ENCODE results near the gene NASP. TPM values are rescaled to one million over a fixed set of nuclear protein-coding genes. Genes with fewer than 3 reads are reported as not detected.
A peak's percentile ranks its signal among the peaks of the same experiment; 100 is the strongest.

NASP gene
- total and polyA plus RNA-seq, 12 donors, result 26.6 to 127 (median 31.1) TPM

GRCh38 chr1:45643978-45644377 lies 60.1 kb downstream of the NASP start:
- TF ChIP-seq CTCF (IDR thresholded peaks at IDR 0.05), result peak in 3 of 9 donors; percentile 9 to 31 (median 28)
- no peak overlapping the region for H3K4me3 ChIP-seq
- H3K4me1 ChIP-seq, result peaks cover 0 to 36% (median 20%) of the 10 kb centered on the region in 9 donors
- DNase-seq (no peak), ATAC-seq (no peak)
- peaks cover 0 to 83% (median 32%) of the 10 kb centered on the region in 9 donors for H3K36me3 ChIP-seq
- H3K27ac ChIP-seq, result peak overlapping the region in 2 of 10 donors; percentile 0 to 17
- no peaks in the 10 kb centered on the region for H3K27me3 ChIP-seq
- no peaks in the 10 kb centered on the region for H3K9me3 ChIP-seq
- intact Hi-C loops (cut with DNase I), result loop anchor here in 1 of 10 donors (10.0 kb wide), 1 partner anchor 49 kb away; no protein-coding TSS in a partner anchor

GRCh38 chr1:45644661-45645060 lies 60.8 kb downstream of the NASP start:
- Histone ChIP-seq H3K27me3 (no peaks in the 10 kb centered on the region), H3K4me1 (peaks cover 0 to 36% (median 20%) of the 10 kb centered on the region in 9 donors), H3K9me3 (no peaks in the 10 kb centered on the region), H3K36me3 (peaks cover 0 to 83% (median 32%) of the 10 kb centered on the region in 9 donors), H3K27ac (no peak overlapping the region), H3K4me3 (no peak overlapping the region)
- intact Hi-C loops (cut with DNase I), result loop anchor here in 1 of 10 donors (10.0 kb wide), 1 partner anchor 50 kb away; no protein-coding TSS in a partner anchor
- no peak for TF ChIP-seq CTCF (IDR thresholded peaks at IDR 0.05)
- WGBS, 2 donors, result 86 to 94% methylated on average over 2 of the region's 2 CpGs
- no peak for DNase-seq
- ATAC-seq, result no peak

GRCh38 chr1:45647248-45648021 lies 63.6 kb downstream of the NASP start:
- Histone ChIP-seq H3K4me3 (peak overlapping the region in 1 of 10 donors; percentile 25), H3K9me3 (no peaks in the 10 kb centered on the region), H3K27ac (peak overlapping the region in 8 of 10 donors; percentile 22 to 67 (median 52)), H3K4me1 (peaks cover 0 to 36% (median 20%) of the 10 kb centered on the region in 9 donors), H3K36me3 (peaks cover 0 to 83% (median 31%) of the 10 kb centered on the region in 9 donors), H3K27me3 (no peaks in the 10 kb centered on the region)
- WGBS, 2 donors, result 50 to 56% methylated on average over 9 of the region's 9 CpGs
- ATAC-seq (peak; percentile 53 to 89 (median 81)), DNase-seq (peak in 1 of 2 donors; percentile 22)
- intact Hi-C loops (cut with DNase I), result loop anchor here in 1 of 10 donors (10.0 kb wide), 1 partner anchor 53 kb away; no protein-coding TSS in a partner anchor
- no peak for TF ChIP-seq CTCF (IDR thresholded peaks at IDR 0.05)

- no peak for ATAC-seq
- no peaks in the 10 kb centered on the region for H3K27me3 ChIP-seq
- peaks cover 0 to 100% (median 62%) of the 10 kb centered on the region in 9 donors for H3K36me3 ChIP-seq
- H3K4me1 ChIP-seq, result no peaks in the 10 kb centered on the region
- intact Hi-C loops (cut with DNase I), result no loop called here
- no peak for TF ChIP-seq CTCF (IDR thresholded peaks at IDR 0.05)
- H3K27ac ChIP-seq, result no peak overlapping the region
- no peak for DNase-seq
- H3K4me3 ChIP-seq, result no peak overlapping the region
- no peaks in the 10 kb centered on the region for H3K9me3 ChIP-seq
- WGBS, 2 donors, result 95% methylated on average over 12 of the region's 12 CpGs
Measured at GRCh38 chr1:45654540-45655280, 70.9 kb downstream of the NASP start.
